HG03025 (cell line): ENCODE results near the gene OR2V2.

Source experiments
- ATAC-seq: cut with Tn5 transposase; IDR thresholded peaks from one replicate; pipeline ENCODE4 v1.9.1; 2021; ENCODE audit warnings: mild to moderate bottlenecking, moderate library complexity; ENCODE audit not compliant: unreplicated experiment, low FRiP score

Gene OR2V2

GRCh38 chr5:181188700-181189362 is 41.4 kb downstream of the OR2V2 start:
- no peak for ATAC-seq

GRCh38 chr5:181189363-181189961 is 42.1 kb downstream of the OR2V2 start:
- no peak for ATAC-seq

- ATAC-seq = no peak
Measured at GRCh38 chr5:181189962-181190710, 42.8 kb downstream of the OR2V2 start.

DNA sequence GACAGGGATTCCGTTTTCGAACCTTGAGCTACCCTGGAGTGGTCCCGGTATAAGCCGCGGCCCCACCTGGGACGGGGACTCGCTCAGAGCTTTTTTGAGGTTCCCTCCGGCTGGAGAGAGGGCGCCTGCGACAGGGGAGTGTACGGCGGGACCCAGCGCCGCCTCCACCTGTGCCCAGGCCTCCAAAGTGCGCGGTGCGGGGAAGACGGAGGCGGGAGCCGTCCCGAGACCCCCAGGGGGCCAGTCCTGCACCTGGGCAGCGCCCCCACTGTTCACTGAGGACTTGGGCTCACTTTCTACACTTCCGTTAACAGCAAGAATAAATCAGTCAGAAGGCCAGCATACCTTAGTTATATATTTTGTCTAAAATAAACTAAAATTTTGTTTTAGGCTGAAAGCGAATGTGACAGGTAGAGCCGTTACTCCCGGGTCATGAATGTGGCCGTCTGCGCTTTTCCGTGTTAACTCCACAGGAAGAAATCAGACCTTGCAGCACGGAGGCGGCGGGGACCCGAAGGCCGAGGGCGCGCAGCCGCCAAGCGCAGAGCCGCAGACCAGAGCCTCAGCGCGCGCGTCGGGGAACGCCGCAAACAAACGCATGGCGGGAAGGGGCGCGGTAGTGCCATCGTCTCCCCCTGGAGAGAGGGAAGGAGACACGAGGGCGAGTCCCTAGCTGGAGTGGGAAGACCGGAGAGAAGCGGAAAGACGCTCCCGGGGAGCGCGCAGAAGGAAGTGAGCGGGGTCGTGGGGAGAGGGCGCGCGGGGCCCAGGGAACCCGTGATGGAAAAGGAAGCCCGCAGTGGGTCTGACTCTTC is 43.5 kb downstream of the OR2V2 start:
- peak; percentile 10 for ATAC-seq

GRCh38 chr5:181191526-181192336 is 44.3 kb downstream of the OR2V2 start:
- ATAC-seq = peak; percentile 50

DNA sequence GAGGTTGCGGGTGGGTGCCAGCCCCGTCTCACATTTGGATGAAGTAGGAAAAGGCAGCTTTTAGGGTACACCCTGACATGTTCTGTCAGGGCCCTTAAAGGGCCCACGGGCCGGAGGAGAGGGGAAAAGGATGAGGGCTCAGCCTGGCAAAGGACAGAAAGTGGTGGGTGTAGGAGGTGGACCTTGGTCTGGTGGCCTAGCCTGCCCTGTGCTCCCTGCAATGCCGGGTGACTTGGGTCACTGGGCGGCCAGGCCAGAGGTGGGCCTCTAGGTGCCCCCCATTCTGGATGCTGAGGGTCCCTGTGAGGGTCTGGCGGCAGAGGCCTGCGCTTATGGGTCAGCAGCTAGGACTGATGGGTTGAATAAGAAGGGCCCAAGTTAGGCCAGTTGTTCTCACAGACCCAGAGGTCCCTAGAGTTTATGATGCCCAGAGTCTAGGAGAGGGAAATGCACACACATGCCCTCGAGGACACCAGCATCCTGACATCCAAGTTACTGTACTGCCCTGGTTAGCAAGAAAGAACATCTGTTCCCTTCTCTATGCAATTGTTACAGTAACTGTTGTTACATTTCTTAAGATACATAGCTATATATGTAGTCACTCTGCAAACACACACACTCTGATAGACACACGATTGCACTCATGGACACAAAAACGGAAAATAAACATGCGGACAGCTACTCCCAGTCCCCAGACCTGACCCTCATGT is 45.1 kb downstream of the OR2V2 start:
- ATAC-seq = no peak

- no peak for ATAC-seq
Measured at GRCh38 chr5:181193656-181194055, 46.3 kb downstream of the OR2V2 start.

GRCh38 chr5:181194489-181195248 is 47.3 kb downstream of the OR2V2 start:
- no peak for ATAC-seq

DNA sequence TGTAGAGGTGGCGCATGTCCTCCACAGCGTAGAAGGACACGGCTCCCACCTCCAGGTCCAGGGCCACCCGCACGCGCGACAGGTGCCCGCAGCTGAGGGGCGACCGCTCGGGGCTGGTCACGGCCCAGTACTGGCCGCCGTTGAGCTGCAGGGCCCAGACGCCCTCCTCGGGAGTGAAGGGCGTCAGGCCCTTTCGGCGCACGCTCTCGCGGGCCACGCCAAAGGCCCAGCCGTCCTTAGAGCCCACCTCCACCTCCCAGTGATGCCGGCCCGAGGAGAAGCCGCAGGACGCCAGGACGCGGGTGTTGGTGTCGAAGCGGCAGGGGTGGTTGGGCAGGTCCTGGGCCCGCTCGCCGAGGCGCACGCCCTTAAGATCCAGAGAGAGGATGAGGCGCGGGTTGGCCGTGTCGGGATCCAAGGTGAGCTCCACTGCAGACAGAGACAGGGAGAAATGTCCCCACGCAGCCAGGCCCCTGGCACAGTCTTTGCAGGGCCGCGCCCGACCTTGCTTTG is 47.9 kb downstream of the OR2V2 start:
- no peak for ATAC-seq

DNA sequence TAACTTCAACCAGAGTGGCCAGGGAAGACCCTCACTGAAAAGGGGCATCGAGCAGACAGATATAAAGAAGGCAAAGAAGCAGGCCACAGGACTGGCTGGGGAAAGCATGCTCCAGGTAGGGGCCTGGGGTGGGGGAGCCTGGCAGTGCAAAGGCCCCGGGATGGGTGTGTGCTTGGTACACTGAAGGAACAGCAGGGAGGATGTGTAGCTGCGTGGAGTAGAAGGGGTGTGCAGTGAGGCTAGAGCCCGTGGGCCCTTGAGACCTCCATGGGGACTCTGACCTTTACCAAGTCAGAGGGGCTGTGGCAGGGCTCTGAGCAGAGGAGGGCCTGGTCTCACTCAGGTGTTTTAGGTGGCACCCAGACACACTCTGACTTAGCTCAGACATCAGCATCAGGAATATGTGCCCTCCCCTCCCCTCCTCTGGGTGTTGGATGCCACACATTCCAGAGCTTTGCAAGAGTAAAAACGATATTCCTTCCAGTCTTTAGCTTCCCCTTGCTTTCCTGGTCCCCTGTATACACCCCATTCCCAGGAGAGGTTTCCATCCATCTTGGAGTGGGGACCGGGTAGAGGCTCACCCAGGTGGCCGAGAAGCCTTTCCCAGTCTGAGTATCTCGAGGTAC is 50.1 kb downstream of the OR2V2 start:
- ATAC-seq = no peak

- no peak for ATAC-seq
Measured at GRCh38 chr5:181198106-181198685, 50.8 kb downstream of the OR2V2 start.

DNA sequence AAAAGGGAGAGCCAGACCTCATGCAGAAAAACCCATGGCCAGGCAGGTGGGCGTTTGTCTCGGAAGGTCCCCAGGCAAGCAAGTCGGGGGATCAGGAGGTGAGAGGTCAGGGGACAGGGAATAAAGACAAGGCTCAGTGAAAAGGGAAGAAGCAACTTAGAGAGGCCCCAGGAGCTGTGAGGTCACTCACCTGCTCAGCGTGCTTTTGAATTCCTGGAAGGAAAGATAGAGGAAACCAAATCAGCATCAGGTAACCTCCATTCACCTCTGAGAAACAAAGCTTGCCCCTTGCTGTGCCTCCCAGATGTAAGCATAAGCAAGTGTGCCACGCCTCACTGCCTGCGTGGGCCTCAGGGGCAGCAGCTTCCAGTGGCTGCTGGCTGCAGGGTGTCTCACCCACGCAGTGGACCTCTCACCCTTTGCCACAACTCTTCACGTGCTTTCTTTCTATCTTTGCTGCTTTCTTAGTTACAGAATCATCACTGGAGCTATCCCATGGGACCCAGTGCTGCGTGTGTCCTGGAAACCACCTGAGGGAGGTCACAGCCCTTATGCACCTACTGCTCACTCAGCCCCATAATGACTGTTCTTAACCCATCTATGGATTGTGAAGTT is 51.6 kb downstream of the OR2V2 start:
- no peak for ATAC-seq

DNA sequence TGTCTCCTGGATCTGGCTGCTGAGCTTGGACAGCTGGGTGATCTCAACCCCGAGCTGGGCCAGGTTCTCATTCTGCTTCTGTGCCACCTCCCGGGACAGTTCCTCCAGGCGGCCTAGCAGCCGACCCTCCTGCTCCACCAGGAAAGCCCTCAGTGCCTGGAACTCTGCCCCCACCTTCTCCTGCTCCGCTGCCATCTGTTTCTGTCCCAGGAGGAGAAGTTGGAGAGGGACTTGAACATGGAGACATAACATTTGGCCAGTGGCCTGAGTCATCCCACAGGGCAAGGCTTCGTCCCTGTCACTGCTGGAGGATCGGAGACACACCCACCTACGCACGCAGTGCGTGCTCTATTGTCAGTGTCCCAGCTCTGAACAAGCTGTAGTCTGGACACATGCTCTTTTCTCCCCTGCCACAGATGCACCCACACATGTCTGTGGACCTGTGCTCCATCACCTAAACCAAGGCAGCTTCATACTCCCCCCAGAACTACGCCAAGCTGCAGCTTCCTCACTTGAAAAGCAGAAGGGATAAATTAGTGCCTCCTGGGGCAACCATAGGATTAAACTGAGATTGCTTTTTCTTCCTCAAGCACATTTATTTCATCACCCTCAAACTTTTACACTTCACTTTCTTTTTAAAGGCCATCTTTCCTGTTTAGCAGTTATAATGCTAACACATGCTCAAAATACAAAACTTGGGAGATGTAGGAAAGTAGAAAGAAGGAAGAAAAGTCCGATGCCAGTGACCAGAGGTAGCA is 52.7 kb downstream of the OR2V2 start:
- no peak for ATAC-seq

DNA sequence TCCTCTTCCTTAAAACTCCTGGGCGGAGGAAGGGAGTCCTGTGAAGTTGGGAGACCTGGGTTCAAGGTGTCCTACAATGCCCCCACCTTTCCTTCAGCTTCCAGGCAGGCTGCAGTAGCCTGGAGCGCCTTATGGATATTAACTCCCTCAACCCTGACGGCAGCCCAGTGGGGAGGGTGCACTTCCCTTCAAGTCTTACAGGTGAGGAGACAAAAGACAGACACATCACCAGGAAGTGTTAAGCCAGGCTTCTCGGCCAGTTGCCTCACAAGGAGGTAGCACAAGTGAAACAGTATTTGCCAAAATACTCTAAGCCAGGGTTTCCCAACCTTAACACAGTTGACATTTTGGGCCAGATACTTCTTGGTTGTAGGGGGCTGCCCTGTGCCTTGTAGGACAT is 53.4 kb downstream of the OR2V2 start:
- ATAC-seq = no peak

DNA sequence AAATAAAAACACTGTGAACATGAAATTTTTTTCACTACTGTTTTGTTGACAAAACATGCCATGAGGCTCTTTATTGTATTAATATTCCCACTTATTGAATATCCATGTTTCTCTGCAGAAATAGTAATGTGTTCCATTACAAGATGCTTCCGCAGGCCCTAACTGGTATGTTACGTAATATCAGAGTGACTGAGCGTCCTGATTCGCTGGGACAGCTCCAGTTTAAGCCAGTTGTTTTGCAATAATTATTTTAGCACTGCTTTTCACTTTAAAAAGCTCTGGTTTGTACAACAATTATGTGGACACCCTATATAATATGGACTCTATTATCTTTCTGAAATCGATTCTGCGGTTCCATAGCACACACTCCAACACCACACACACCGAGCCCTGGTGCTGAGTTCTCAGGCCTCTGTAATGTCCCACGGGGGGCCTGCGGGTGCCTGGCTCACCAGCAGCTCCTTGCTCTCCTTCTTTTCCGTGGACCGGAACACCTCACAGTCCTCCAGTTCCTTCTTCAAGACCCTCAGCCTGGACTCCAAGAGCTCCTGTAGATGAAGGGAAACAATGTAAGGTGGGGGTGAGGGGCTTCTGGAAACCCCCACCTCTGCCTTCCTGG is 55.8 kb downstream of the OR2V2 start:
- no peak for ATAC-seq

DNA sequence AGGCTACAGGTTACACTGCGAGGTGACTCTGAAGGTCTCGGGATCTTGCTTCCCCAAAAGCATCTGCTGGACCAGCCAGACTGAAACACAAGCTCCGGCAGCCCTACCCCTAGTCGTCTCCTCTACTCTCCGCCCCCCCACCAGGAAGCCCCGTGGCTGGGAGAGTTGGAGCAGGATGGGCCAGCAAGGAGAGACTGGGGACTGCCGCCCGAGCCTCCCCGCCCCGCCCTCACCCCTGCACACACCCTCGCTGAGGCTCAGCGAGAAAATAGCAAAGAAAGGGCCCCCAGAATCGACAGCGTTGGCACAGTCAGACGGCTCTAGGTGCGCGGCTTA is 56.4 kb downstream of the OR2V2 start:
- no peak for ATAC-seq
